IPS-18a (cell line): Measurements from ENCODE around the gene WIPI1.

Experiments
- H3K27ac ChIP-seq: one replicate; pipeline ENCODE4 v1.5.1; 2013; ENCODE audit warnings: low read length
- H3K27me3 ChIP-seq: one replicate; pipeline ENCODE4 v1.6.1; 2013; ENCODE audit warnings: mild to moderate bottlenecking, low read length; ENCODE audit not compliant: control insufficient read depth, insufficient read depth
- H3K36me3 ChIP-seq: one replicate; pipeline ENCODE4 v1.6.1; 2013; ENCODE audit warnings: low read depth, low read length; ENCODE audit not compliant: control insufficient read depth
- H3K4me1 ChIP-seq: one replicate; pipeline ENCODE4 v1.6.1; 2013; ENCODE audit warnings: low read depth, low read length; ENCODE audit not compliant: control insufficient read depth
- H3K4me3 ChIP-seq: one replicate; pipeline ENCODE4 v1.5.1; 2013; ENCODE audit warnings: low read length
- H3K9ac ChIP-seq: one replicate; pipeline ENCODE4 v1.6.1; 2013; ENCODE audit warnings: mild to moderate bottlenecking, low read length, moderate library complexity
- H3K9me3 ChIP-seq: one replicate; pipeline ENCODE4 v1.6.1; 2013; ENCODE audit warnings: low read depth, low read length; ENCODE audit not compliant: control insufficient read depth

Gene WIPI1

DNA sequence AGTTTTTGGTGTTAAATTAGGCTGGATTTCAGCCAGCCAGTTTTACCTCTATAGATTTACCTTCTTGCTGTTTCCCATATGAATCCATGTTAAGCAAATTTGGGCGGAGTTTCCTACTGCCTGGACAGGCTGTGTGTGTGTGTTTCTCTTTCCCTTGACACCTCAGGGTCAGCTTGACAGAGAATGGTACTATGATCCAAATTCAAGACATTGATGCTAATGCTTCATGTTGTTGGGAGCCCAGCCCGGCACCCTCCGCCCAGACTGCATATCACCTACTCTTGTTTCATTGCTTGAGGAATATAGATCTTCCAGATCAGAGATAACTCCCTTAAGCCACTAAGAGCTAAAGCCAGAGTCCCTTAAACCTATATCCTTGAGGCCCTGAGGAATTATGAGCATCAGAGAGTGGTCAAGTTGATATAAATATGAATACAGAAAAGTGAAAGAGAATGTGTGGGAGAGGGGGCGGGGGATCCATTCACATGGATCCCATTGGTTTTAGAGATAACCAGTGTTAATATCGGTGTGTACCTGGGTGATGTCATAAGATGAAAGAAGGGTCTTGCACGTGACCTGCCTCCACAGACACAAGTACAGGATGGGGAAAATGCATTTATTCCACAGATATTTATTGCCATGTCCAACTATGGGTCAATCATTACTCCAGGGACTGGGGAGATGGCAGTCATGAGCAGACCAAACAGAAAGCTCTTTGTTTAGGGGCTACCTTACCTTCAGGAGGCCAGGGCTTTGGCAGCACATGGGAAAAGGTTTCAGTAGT lies 69.7 kb downstream of the WIPI1 start:
- Histone ChIP-seq H3K9ac (no peak overlapping the region), H3K27me3 (no peaks in the 10 kb centered on the region), H3K9me3 (no peaks in the 10 kb centered on the region), H3K4me1 (no peaks in the 10 kb centered on the region), H3K27ac (no peak overlapping the region), H3K36me3 (no peaks in the 10 kb centered on the region), H3K4me3 (no peak overlapping the region)

DNA sequence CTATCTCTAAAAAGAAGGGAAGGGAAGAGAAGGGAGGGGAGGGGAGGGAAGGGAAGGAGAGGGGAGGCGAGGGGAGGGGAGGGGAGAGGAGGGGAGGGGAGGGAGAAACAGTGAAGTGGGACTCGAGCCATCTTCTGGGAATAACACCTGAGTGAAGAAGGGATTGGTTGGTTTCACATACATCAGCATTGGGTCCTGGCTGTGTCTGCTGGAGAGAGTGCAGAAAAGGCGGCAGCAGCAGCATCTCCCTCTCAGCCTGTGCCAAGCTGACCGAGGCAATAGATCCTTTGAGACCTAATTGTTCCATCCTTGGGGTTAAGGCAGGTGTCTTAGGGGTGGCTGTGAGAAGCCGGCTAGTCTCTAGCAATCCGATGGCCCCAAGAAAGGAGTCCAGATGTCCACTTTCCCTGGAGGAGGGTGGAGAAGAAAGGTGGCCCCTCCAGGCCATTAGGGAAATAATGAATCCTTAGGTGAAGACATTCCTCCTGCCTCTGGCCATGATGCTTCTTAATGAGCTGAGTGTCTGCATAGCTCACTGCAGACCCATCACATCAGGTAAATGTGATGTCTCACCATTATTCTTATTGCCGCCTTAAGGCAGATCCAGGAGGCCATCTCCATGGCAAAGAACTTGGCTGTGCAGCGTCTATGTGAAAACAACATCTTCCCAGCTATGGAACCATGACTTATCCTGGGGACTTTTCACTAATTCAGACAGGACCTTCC lies 71.6 kb downstream of the WIPI1 start:
- Histone ChIP-seq H3K9ac (no peak overlapping the region), H3K27me3 (no peaks in the 10 kb centered on the region), H3K27ac (no peak overlapping the region), H3K4me3 (no peak overlapping the region), H3K36me3 (no peaks in the 10 kb centered on the region), H3K4me1 (no peaks in the 10 kb centered on the region), H3K9me3 (no peaks in the 10 kb centered on the region)

- H3K27ac ChIP-seq = no peak overlapping the region
- H3K36me3 ChIP-seq = no peaks in the 10 kb centered on the region
- H3K27me3 ChIP-seq = no peaks in the 10 kb centered on the region
- no peak overlapping the region for H3K4me3 ChIP-seq
- no peaks in the 10 kb centered on the region for H3K9me3 ChIP-seq
- no peaks in the 10 kb centered on the region for H3K4me1 ChIP-seq
- no peak overlapping the region for H3K9ac ChIP-seq
These were observed 72.4 kb downstream of the WIPI1 start for GRCh38 chr17:68384941-68385340.

DNA sequence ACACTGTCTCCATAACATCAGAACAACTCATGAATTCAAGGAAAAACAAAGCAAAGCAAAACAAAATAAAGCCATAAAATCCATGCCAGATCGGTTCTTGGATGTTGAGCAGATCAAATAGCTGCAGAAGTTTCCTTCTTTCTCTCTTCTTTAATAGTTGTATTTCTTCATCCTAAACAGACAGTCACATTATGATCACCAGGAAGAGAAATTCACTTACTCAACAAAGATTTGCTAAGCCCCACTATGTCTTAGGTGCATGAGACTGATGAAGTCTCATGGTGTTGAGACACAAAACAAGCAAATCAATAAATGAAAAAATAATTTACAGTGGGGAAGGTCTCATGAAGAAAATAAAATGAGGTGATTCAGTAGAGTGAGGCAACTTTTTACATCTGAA lies 72.8 kb downstream of the WIPI1 start:
- Histone ChIP-seq H3K4me3 (no peak overlapping the region), H3K4me1 (no peaks in the 10 kb centered on the region), H3K9me3 (no peaks in the 10 kb centered on the region), H3K27ac (no peak overlapping the region), H3K9ac (no peak overlapping the region), H3K27me3 (no peaks in the 10 kb centered on the region), H3K36me3 (no peaks in the 10 kb centered on the region)

DNA sequence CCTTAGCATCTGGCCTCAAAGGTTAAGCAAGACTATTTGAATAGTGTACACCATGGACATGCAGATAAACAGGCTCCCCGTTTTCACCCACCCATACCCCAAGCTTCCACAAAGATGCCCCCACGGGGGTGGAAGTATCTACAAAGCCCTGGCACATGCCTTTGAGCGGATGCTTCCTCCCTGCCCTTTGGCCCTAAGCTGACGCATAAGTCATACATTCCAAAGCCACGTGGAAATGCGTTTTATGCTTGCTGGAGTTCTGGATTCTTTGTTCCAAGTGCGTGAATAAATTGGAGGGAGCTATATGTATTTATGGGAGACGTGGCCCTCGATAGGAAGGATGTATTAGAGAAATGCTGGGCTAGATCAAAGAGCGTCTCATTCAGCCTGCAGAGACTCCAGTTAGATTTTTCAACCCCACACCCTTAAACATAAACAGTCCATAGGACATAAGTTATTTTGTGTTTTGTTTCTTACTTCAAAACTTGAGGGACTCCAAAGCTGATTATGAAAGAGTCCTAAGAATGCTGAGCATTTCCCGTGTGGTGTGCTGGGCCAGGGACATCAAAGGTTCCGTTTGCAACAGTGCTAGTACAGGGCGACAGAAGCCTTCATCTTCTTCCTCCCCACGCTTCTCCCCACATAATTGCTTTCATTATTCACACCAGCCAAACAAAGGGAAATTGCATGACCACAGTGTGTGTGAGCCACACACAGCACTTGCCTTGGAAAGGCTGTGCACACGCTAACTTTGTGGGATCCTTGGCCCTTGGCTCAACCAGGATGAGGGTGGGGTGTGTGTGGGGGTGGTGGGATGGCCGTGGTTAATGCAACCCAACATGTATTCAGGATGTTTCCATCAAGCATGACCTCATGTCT lies 73.6 kb downstream of the WIPI1 start:
- no peaks in the 10 kb centered on the region for H3K9me3 ChIP-seq
- no peaks in the 10 kb centered on the region for H3K27me3 ChIP-seq
- no peaks in the 10 kb centered on the region for H3K36me3 ChIP-seq
- H3K4me3 ChIP-seq = no peak overlapping the region
- peaks cover under 1% of the 10 kb centered on the region for H3K4me1 ChIP-seq
- H3K9ac ChIP-seq = no peak overlapping the region
- no peak overlapping the region for H3K27ac ChIP-seq

DNA sequence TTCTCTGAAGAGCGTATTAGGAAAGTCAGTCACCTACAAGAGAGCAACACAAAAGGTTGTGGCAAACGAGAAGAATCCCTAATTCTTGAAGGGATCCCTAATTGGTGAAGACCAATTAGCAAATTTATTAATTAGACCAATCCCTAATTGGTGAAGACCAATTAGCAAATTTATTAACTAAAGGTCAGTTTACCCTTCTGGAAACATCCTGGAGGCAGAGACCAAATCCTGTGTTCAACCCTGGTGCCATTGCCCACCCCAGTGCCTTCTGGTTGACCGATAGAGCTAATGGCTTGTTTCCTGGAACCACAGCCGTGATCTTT lies 74.2 kb downstream of the WIPI1 start:
- no peaks in the 10 kb centered on the region for H3K27me3 ChIP-seq
- no peaks in the 10 kb centered on the region for H3K9me3 ChIP-seq
- H3K9ac ChIP-seq = no peak overlapping the region
- no peak overlapping the region for H3K4me3 ChIP-seq
- no peak overlapping the region for H3K27ac ChIP-seq
- H3K4me1 ChIP-seq = peaks cover 6% of the 10 kb centered on the region
- no peaks in the 10 kb centered on the region for H3K36me3 ChIP-seq

GRCh38 chr17:68382582-68383085 lies 74.7 kb downstream of the WIPI1 start:
- Histone ChIP-seq H3K9me3 (no peaks in the 10 kb centered on the region), H3K27ac (no peak overlapping the region), H3K27me3 (no peaks in the 10 kb centered on the region), H3K4me3 (no peak overlapping the region), H3K9ac (no peak overlapping the region), H3K4me1 (peaks cover 11% of the 10 kb centered on the region), H3K36me3 (no peaks in the 10 kb centered on the region)

DNA sequence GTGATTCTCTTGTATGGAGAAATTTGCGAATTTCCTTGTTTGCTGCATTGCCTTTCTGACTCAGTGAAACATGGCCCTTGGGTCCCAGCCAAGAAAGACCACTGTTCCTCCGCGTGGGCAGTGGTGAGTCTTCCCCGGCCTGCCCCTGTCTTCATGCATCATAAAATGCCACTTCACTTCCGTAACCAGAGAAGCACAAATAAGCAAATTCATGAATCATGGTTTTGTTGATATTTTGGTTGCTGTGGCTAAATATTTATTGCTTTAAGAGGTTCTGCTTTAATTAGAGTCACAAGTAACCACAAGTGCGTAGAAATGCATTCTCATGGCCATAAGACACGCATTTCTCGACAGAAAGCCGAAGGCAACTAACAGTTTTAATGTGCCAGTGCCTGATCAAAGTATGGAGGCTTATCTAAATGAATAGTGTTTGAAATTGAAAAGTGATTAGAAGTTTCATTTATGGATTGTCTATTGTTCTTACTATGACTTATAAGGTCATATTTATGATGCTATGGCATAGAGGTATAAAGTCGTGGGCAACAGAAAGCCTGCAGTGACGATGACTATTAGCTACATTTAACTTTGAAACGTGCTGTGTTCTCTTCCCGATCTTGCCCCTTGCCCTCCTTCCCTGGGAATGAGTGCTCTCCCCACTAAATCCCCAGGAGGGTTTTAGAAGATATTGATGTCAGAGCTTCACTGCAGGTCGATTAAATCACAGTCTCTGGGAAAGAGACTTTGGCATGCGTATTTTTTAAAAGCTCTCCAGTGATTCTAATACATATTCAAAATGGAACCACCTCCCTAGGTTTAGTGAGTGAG lies 76.0 kb downstream of the WIPI1 start:
- no peaks in the 10 kb centered on the region for H3K9me3 ChIP-seq
- H3K4me3 ChIP-seq = no peak overlapping the region
- H3K27ac ChIP-seq = no peak overlapping the region
- peaks cover 16% of the 10 kb centered on the region for H3K4me1 ChIP-seq
- H3K9ac ChIP-seq = no peak overlapping the region
- H3K36me3 ChIP-seq = no peaks in the 10 kb centered on the region
- no peaks in the 10 kb centered on the region for H3K27me3 ChIP-seq

DNA sequence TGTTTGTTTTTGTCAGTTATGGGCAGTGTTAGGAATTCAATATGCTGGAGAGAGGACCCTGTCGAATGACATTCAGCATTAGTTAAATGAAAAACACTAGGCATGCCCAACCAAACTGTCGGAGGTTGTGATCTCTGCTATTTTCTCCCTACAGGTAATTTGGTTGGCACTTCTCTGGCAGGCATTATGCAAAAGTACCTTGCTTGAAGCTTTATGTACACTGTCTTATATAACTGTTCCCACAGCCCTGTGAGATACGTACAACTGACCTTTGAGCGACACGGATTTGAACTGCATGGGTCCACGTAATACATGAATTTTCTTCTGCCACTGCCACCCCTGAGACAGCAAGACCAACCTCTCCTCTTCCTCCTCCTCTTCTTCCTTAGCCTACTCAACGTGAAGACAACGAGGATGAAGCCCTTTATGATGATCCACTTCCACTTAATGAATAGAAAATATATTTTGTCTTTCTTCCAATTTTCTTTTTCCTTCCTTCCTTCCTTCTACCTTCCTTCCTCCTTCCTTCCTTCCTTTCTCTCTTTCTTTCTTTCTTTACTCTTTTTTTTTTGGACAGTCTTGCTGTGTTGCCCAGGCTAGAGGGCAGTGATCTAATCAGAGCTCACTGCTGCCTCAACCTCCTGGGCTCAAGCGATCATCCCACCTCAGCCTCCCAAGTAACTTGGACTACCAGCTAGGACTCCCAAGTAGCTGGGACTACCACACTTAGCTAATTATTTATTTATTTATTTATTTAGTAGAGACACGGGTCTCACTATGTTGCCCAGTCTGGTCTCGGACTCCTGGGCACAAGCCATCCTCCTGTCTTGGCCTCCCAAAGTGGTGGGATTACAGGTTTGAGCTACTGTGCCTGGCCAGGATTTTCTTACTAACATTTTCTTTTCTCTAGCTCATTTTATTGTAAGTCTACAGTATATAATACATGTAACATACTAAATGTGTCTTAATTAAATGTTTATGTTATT lies 77.3 kb downstream of the WIPI1 start:
- no peaks in the 10 kb centered on the region for H3K9me3 ChIP-seq
- no peak overlapping the region for H3K9ac ChIP-seq
- H3K27me3 ChIP-seq = no peaks in the 10 kb centered on the region
- no peaks in the 10 kb centered on the region for H3K36me3 ChIP-seq
- peaks cover 16% of the 10 kb centered on the region for H3K4me1 ChIP-seq
- H3K27ac ChIP-seq = no peak overlapping the region
- no peak overlapping the region for H3K4me3 ChIP-seq

GRCh38 chr17:68379177-68379510 lies 78.2 kb downstream of the WIPI1 start:
- Histone ChIP-seq H3K9me3 (no peaks in the 10 kb centered on the region), H3K36me3 (no peaks in the 10 kb centered on the region), H3K4me3 (no peak overlapping the region), H3K4me1 (peaks cover 16% of the 10 kb centered on the region), H3K27ac (no peak overlapping the region), H3K9ac (no peak overlapping the region), H3K27me3 (no peaks in the 10 kb centered on the region)
